Heart right ventricle (tissue), 16 donors: ENCODE results near the gene MAK. TPM values are rescaled to one million over a fixed set of nuclear protein-coding genes. Genes with fewer than 3 reads are reported as not detected.

Source experiments
- ATAC-seq, 8 donors: fragments of 200-7000 bp; cut with Tn5 transposase; one replicate each; pipeline ENCODE4 v1.9.1; 2020; ENCODE audit warnings: mild to moderate bottlenecking in 8 of 8, moderate library complexity in 8 of 8, moderate number of reproducible peaks in 1 of 8
- DNase-seq, 2 donors: peaks; one replicate each; pipeline ENCODE4 v3.0.0-alpha.2; 2020
- H3K27ac ChIP-seq, 10 donors: fragments of 200-600 bp; sonication (generic) in 2 of 10; one replicate each; pipeline versions ENCODE4 v1.5.0 to v1.8.0; 2020 to 2022; ENCODE audit warnings: mild to moderate bottlenecking in 3 of 10
- H3K27me3 ChIP-seq, 7 donors: fragments of 200-600 bp; one replicate each; pipeline ENCODE4 v1.8.0; 2021 to 2022; ENCODE audit warnings: mild to moderate bottlenecking in 2 of 7
- H3K36me3 ChIP-seq, 9 donors: fragments of 200-600 bp; sonication (generic) in 1 of 9; one replicate each; pipeline versions ENCODE4 v1.5.0 to v1.8.0; 2020 to 2022; ENCODE audit warnings: mild to moderate bottlenecking in 2 of 9
- H3K4me1 ChIP-seq, 9 donors: fragments of 200-600 bp; sonication (generic) in 1 of 9; one replicate each; pipeline versions ENCODE4 v1.5.0 to v1.8.0; 2020 to 2022; ENCODE audit warnings: mild to moderate bottlenecking in 4 of 9
- H3K4me3 ChIP-seq, 10 donors: fragments of 200-600 bp; sonication (generic) in 2 of 10; one replicate each; pipeline versions ENCODE4 v1.5.0 to v1.8.0; 2020 to 2022; ENCODE audit warnings: mild to moderate bottlenecking in 7 of 10, moderate library complexity in 2 of 10
- H3K9me3 ChIP-seq, 11 donors: fragments of 200-600 bp in 10 of 11; sonication (generic) in 2 of 11; one replicate each; pipeline versions ENCODE4 v1.5.0 to v1.8.0; 2013 to 2022; ENCODE audit warnings: mild to moderate bottlenecking in 2 of 11, control low read depth in 1 of 11, moderate library complexity in 1 of 11
- CTCF ChIP-seq, 9 donors: fragments of 200-600 bp; sonication (generic) in 2 of 9; IDR thresholded peaks; one replicate each; pipeline versions ENCODE4 v1.5.0 to v1.8.0; 2021 to 2022; ENCODE audit warnings: antibody characterized with exemption in 9 of 9, mild to moderate bottlenecking in 5 of 9, moderate library complexity in 1 of 9
- WGBS, 2 donors: extraction: QIAGEN DNeasy Blood & Tissue Kit; methylation state at CpG; one replicate each; pipeline ENCODE4 v1.1.7; 2013; ENCODE audit warnings: inconsistent platforms in 1 of 2; 5-methylcytosine and 5-hydroxymethylcytosine counted together
- intact Hi-C, 10 donors: fragments of 100-400 bp; cut with DNase I; formaldehyde crosslinking; loops; one replicate each; pipeline versions ENCODE4 v1.11.1 to v1.14.2; 2022
- polyA plus RNA-seq, 2 donors: library from polyadenylated mRNA; stranded (reverse); fragments of 200-250 nt; gene quantifications; one replicate each; pipeline ENCODE4 v1.2.3, GENCODE V29; 2013
- total RNA-seq, 10 donors: library from RNA; stranded (reverse); fragmentation: NEBNext Ultra II Directional in 3 of 10; extraction: Animal tissue kit (Norgen Biotek cat#: 25700) in 3 of 10; gene quantifications; one replicate each; pipeline versions ENCODE4 v1.2.1 to v1.2.4, GENCODE V29; 2021 to 2023
- donor health status: Arrhythmogenic right ventricular cardiomyopathy.
- donor health status: ischemic (EF 13 %, LVEDD 7.1; RV severe dilation, severe dysfunction).
- donor health status: healthy with polysubstance abuse.
- donor health status: DM: no; HTN: yes; CAD: no.
- donor health status: DM: no; HTN: no; CAD: no.
- donor health status: ischemic (EF 25% LVEDD 6.9; RV normal size, moderate dysfunction).
- donor health status: ischemic (EF 25% LVEDD 5.7; RV mildly dilated, moderate dysfunction).
- donor health status: healthy.
- donor health status: DM: yes; HTN: yes; CAD: no.
- donor health status: Ischemic cardiomyopathy.
- donor health status: ischemic (EF 35%, LVEDD 5.7; RV mildly dilated, moderate dysfunction).
- donor health status: nonischemic (EF 11% LVEDD 7.7; RV severe dilation, severe dysfunction).
- donor health status: DM: yes; HTN: yes; CAD: no.
- donor health status: PGD.
- donor health status: ischemic (EF 29% LVEDD 5.4; RV normal size, mild dysfunction).
- donor health status: nonischemic (EF 23%, LVEDD 6.1; RV moderate dilation, normal function).

Gene MAK
- total and polyA plus RNA-seq, 12 donors = 0.01 to 0.25 (median 0.12) TPM; not detected in 4

DNA sequence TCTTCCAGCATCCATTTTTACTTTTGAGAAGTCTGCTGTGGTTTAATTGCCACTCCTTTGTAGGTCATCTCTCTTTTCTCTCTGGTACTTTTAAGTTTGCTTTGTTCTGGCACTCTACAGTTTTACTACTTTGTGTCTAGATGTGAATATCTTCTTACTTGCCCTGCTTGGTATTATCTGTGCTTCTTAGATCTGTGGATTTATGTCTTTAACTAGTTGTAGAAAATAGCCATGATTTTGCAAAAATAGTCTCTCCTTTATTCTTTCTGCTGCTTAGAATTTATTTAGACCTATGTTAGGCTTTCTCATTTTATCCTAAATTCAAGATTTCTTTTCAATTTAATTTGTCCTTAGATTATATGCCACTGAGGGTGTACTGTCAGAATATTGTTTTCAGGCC is 5.2 kb upstream of the MAK start:
- peaks cover 0 to 8% (median 3%) of the 10 kb centered on the region in 9 donors for H3K4me1 ChIP-seq
- no peak overlapping the region for H3K4me3 ChIP-seq
- H3K27me3 ChIP-seq = peaks cover 0 to 5% (median 0%) of the 10 kb centered on the region in 7 donors
- ATAC-seq = no peak
- intact Hi-C loops = no loop called here
- peaks cover 0 to 5% (median 0%) of the 10 kb centered on the region in 11 donors for H3K9me3 ChIP-seq
- no peak for TF ChIP-seq CTCF (IDR thresholded peaks at IDR 0.05)
- DNase-seq = no peak
- H3K27ac ChIP-seq = no peak overlapping the region
- no peaks in the 10 kb centered on the region for H3K36me3 ChIP-seq

DNA sequence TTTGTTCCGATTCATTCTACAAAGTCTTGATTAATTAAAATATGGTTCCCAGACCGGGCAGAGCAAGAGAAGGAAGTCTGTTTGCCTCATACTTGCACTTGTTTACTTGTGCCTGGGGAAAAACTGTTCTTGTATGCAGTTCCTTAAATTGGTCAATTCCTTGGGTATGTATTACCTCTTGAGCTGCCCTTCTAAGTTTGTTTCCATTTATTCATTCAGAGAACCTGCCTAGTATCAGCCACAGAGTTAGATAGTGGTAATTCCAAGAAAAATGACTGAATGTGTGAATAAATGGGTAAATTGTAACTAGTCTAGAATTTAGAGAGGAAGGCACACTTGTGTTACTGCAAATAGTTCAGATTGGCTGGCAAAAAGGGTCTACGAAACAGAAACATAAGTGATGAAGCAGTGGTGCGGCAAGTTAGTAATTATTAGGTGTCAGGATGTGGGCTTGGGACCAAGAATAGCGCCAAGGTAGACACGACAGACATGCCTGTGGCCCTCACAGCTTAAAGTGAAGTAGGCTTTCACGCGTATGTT is 525 bp upstream of the MAK start:
- peak overlapping the region; percentile 67 to 93 (median 71) for H3K4me3 ChIP-seq
- H3K36me3 ChIP-seq = no peaks in the 10 kb centered on the region
- peak overlapping the region in 2 of 10 donors; percentile 40 to 73 for H3K27ac ChIP-seq
- peaks cover 0 to 5% (median 0%) of the 10 kb centered on the region in 11 donors for H3K9me3 ChIP-seq
- peak in 4 of 8 donors; percentile 10 to 38 (median 32) for ATAC-seq
- intact Hi-C loops = no loop called here
- H3K27me3 ChIP-seq = peaks cover 0 to 39% (median 0%) of the 10 kb centered on the region in 7 donors
- no peak for DNase-seq
- 63% methylated on average over 8 of the region's 8 CpGs for WGBS, 2 donors
- TF ChIP-seq CTCF (IDR thresholded peaks at IDR 0.05) = no peak
- peaks cover 0 to 24% (median 11%) of the 10 kb centered on the region in 9 donors for H3K4me1 ChIP-seq

GRCh38 chr6:10837622-10837994 is 731 bp downstream of the MAK start:
- ATAC-seq (peak in 7 of 8 donors; percentile 5 to 58 (median 47)), DNase-seq (peak in 1 of 2 donors; percentile 12)
- whole genome bisulfite sequencing, 2 donors = 0 to 1% methylated on average over 22 of the region's 22 CpGs
- Histone ChIP-seq H3K27me3 (peaks cover 0 to 39% (median 0%) of the 10 kb centered on the region in 7 donors), H3K9me3 (no peaks in the 10 kb centered on the region), H3K36me3 (no peaks in the 10 kb centered on the region), H3K27ac (peak overlapping the region in 6 of 10 donors; percentile 21 to 73 (median 40)), H3K4me1 (peaks cover 0 to 24% (median 11%) of the 10 kb centered on the region in 9 donors), H3K4me3 (peak overlapping the region; percentile 67 to 93 (median 71))
- no peak for TF ChIP-seq CTCF (IDR thresholded peaks at IDR 0.05)
- intact Hi-C loops = no loop called here

- 2 to 3% methylated on average over 20 of the region's 20 CpGs for WGBS, 2 donors
- peak in 3 of 8 donors; percentile 41 to 67 (median 43) for ATAC-seq
- intact Hi-C loops = no loop called here
- H3K36me3 ChIP-seq = no peaks in the 10 kb centered on the region
- no peaks in the 10 kb centered on the region for H3K9me3 ChIP-seq
- H3K4me3 ChIP-seq = peak overlapping the region; percentile 67 to 93 (median 71)
- H3K27me3 ChIP-seq = peaks cover 0 to 39% (median 0%) of the 10 kb centered on the region in 7 donors
- H3K27ac ChIP-seq = peak overlapping the region in 4 of 10 donors; percentile 39 to 73 (median 48)
- DNase-seq = peak; percentile 30 to 36
- peaks cover 0 to 24% (median 11%) of the 10 kb centered on the region in 9 donors for H3K4me1 ChIP-seq
- TF ChIP-seq CTCF (IDR thresholded peaks at IDR 0.05) = no peak
Observed at GRCh38 chr6:10837009-10837621, 1.2 kb downstream of the MAK start.
